Panc1 (cell line): ENCODE measurements around the gene HNRNPUL1. TPM values are rescaled to one million over a fixed set of nuclear protein-coding genes. Genes with fewer than 3 reads are reported as not detected.

Experiments
- ATAC-seq: fragments of 200-7000 bp; cut with Tn5 transposase; 2 replicates; pipeline ENCODE4 v1.9.1; 2020; ENCODE audit warnings: mild to moderate bottlenecking, moderate library complexity
- BruUV-seq: library from RNA; stranded (reverse); fragments of 400-500 nt; replicated peaks from 2 replicates; lab custom pipeline; 2021; lab: Mats Ljungman, UMichigan
- CTCF ChIA-PET: fragments of 300-600 bp; sonication (Branson Sonifier 250); formaldehyde crosslinking; loops from one replicate; lab custom pipeline; 2022; ENCODE audit warnings: antibody characterized with exemption; lab: Charles Lee
- POLR2A ChIA-PET: fragments of 300-600 bp; sonication (Branson Sonifier 250); formaldehyde crosslinking; loops from one replicate; lab custom pipeline; 2022; ENCODE audit warnings: antibody characterized with exemption; lab: Charles Lee
- DNase-seq: peaks from one replicate; pipeline ENCODE4 v3.0.0-alpha.2; 2010; ENCODE audit warnings: low read depth, low spot score
- H3K27ac ChIP-seq: 2 replicates; pipeline ENCODE4 v1.5.1; 2011; ENCODE audit warnings: mild to moderate bottlenecking, low read length, inconsistent platforms
- H3K27me3 ChIP-seq: fragments of 200-500 bp; sonication (Bioruptor generic); 2 replicates; pipeline ENCODE4 v1.6.0; 2014; ENCODE audit warnings: low read length, inconsistent platforms; ENCODE audit not compliant: control insufficient read depth, insufficient read depth
- H3K36me3 ChIP-seq: fragments of 200-500 bp; sonication (Bioruptor generic); 2 replicates; pipeline ENCODE4 v1.5.1; 2014; ENCODE audit warnings: inconsistent platforms, mild to moderate bottlenecking, low read length, moderate library complexity; ENCODE audit not compliant: control insufficient read depth, insufficient read depth
- H3K4me1 ChIP-seq: 2 replicates; pipeline ENCODE4 v1.5.1; 2011; ENCODE audit warnings: inconsistent platforms, mild to moderate bottlenecking, low read length, moderate library complexity; ENCODE audit not compliant: control insufficient read depth, insufficient read depth
- H3K4me3 ChIP-seq, 2 experiments: 2 replicates each; pipeline ENCODE4 v1.5.1; 2011 to 2012; ENCODE audit warnings: low read depth in 2 of 2, low read length in 2 of 2, mild to moderate bottlenecking in 2 of 2, inconsistent platforms in 1 of 2, moderate library complexity in 1 of 2
- H3K9me3 ChIP-seq: fragments of 200-500 bp; sonication (Bioruptor generic); 2 replicates; pipeline ENCODE4 v1.5.1; 2014; ENCODE audit warnings: low read depth, mild to moderate bottlenecking, inconsistent platforms, low read length, moderate library complexity; ENCODE audit not compliant: control insufficient read depth, insufficient read depth
- CTCF ChIP-seq: fragments of 450-650 bp; IDR thresholded peaks from 2 replicates; pipeline ENCODE4 v1.5.1; 2017; ENCODE audit warnings: mild to moderate bottlenecking
- POLR2AphosphoS5 ChIP-seq: IDR thresholded peaks from 2 replicates; pipeline ENCODE4 v1.6.1; 2012; ENCODE audit warnings: mild to moderate bottlenecking, low read depth, low read length, moderate library complexity
- REST ChIP-seq, 2 experiments: IDR thresholded peaks; 2 replicates each; pipeline ENCODE4 v1.6.1; 2011 to 2012; ENCODE audit warnings: low read depth in 2 of 2, control low read depth in 1 of 2, low read length in 1 of 2, mild to moderate bottlenecking in 1 of 2, moderate library complexity in 1 of 2; ENCODE audit not compliant: insufficient read depth in 1 of 2
- SIN3A ChIP-seq: IDR thresholded peaks from 2 replicates; pipeline ENCODE4 v1.6.1; 2012; ENCODE audit warnings: low read depth, mild to moderate bottlenecking, low read length, moderate library complexity, borderline replicate concordance; ENCODE audit not compliant: insufficient read depth
- TCF7L2 ChIP-seq: IDR thresholded peaks from 2 replicates; pipeline ENCODE4 v1.6.1; 2011; ENCODE audit warnings: mild to moderate bottlenecking, low read depth, low read length, inconsistent platforms
- in situ Hi-C: cut with HindIII; loops from 2 replicates; pipeline ENCODE4 v1.10.0; 2016; ENCODE audit warnings: low sequenced_read_pairs, low pct_unique_long_range_greater_than_20kb
- intact Hi-C: fragments of 100-400 bp; cut with micrococcal nuclease; formaldehyde crosslinking; loops from one replicate; pipeline ENCODE4 v1.10.0; 2022; ENCODE audit not compliant: unreplicated experiment
- total RNA-seq: library from RNA; stranded (reverse); gene quantifications from one replicate; pipeline ENCODE4 v1.2.1, GENCODE V29; 2021; ENCODE audit not compliant: unreplicated experiment

Gene HNRNPUL1
- total RNA-seq, 1 experiment from 2014 or later = 183 TPM

- TF ChIP-seq CTCF (no peak), SIN3A (no peak), POLR2AphosphoS5 (no peak), REST (IDR thresholded peaks at IDR 0.05; ENCODE audit: insufficient read depth in 1 of 2, low read depth in 2 of 2, low read length in 1 of 2) (no peak), TCF7L2 (no peak)
- no peak for DNase-seq
- no TSS peak for BruUV-seq
- H3K9me3 ChIP-seq = no peaks in the 10 kb centered on the region
- intact Hi-C loops (no loop called here), in situ Hi-C loops (no loop called here)
- H3K4me1 ChIP-seq = peaks cover 8% of the 10 kb centered on the region
- H3K27me3 ChIP-seq = no peaks in the 10 kb centered on the region
- CTCF ChIA-PET = no interaction called here
- H3K36me3 ChIP-seq = no peaks in the 10 kb centered on the region
- H3K4me3 ChIP-seq = no peak overlapping the region
- no peak overlapping the region for H3K27ac ChIP-seq
- POLR2A ChIA-PET = interaction anchor here (0.6 kb wide), 1 partner anchor 15 kb away, joined by 7 read pairs; no protein-coding TSS in a partner anchor
- ATAC-seq = no peak
Measured at GRCh38 chr19:41332468-41332867, 68.3 kb downstream of the HNRNPUL1 start.

GRCh38 chr19:41334793-41335192, 70.6 kb downstream of the HNRNPUL1 start:
- Histone ChIP-seq H3K9me3 (no peaks in the 10 kb centered on the region), H3K4me1 (no peaks in the 10 kb centered on the region), H3K4me3 (no peak overlapping the region), H3K36me3 (no peaks in the 10 kb centered on the region), H3K27me3 (no peaks in the 10 kb centered on the region), H3K27ac (no peak overlapping the region)
- in situ Hi-C loops (no loop called here), intact Hi-C loops (no loop called here)
- no peak for ATAC-seq
- TF ChIP-seq REST (IDR thresholded peaks at IDR 0.05; ENCODE audit: insufficient read depth in 1 of 2, low read depth in 2 of 2, low read length in 1 of 2) = no peak
- no peak for TF ChIP-seq CTCF
- no peak for TF ChIP-seq SIN3A
- no peak for TF ChIP-seq POLR2AphosphoS5
- no peak for TF ChIP-seq TCF7L2
- POLR2A ChIA-PET = no interaction called here
- no TSS peak for BruUV-seq
- no peak for DNase-seq
- CTCF ChIA-PET = no interaction called here
